Fibroblast of lung (primary cell): ENCODE measurements around the gene OGFOD2. TPM values are rescaled to one million over a fixed set of nuclear protein-coding genes. Genes with fewer than 3 reads are reported as not detected.

Source experiments
- DNase-seq, 2 donors: peaks; one replicate each; pipeline versions ENCODE4 v3.0.0 to v3.0.0-alpha.2; 2010; ENCODE audit warnings: low read depth in 2 of 2
- H2AFZ ChIP-seq: 2 replicates; pipeline ENCODE4 v1.5.1; 2012; ENCODE audit warnings: low read length, control low read depth, inconsistent platforms
- H3K27ac ChIP-seq: 2 replicates; pipeline ENCODE4 v1.5.1; 2011; ENCODE audit warnings: low read length, control low read depth; ENCODE audit not compliant: insufficient read depth
- H3K27me3 ChIP-seq: 2 replicates; pipeline ENCODE4 v1.5.1; 2011; ENCODE audit warnings: mild to moderate bottlenecking, low read length; ENCODE audit not compliant: control insufficient read depth, insufficient read depth
- H3K36me3 ChIP-seq: 2 replicates; pipeline ENCODE4 v1.5.1; 2011; ENCODE audit warnings: low read length; ENCODE audit not compliant: control insufficient read depth, insufficient read depth
- H3K4me1 ChIP-seq: 2 replicates; pipeline ENCODE4 v1.5.1; 2011; ENCODE audit warnings: low read length; ENCODE audit not compliant: control insufficient read depth, insufficient read depth; ENCODE audit errors: extremely low read depth
- H3K4me2 ChIP-seq: 2 replicates; pipeline ENCODE4 v1.5.1; 2011; ENCODE audit warnings: low read length, control low read depth; ENCODE audit not compliant: insufficient read depth; ENCODE audit errors: extremely low read depth
- H3K4me3 ChIP-seq, 4 experiments: fragments of 200-600 bp in 1 of 4; sonication (generic) in 1 of 4; replicated peaks in 1 of 4; 2 replicates each; pipeline ENCODE4 v1.5.1; 2011 to 2016; ENCODE audit warnings: low read length in 4 of 4, low read depth in 3 of 4, mild to moderate bottlenecking in 3 of 4, control low read depth in 2 of 4, inconsistent platforms in 1 of 4, mixed read lengths in 1 of 4; ENCODE audit not compliant: insufficient read depth in 1 of 4; ENCODE audit errors: control extremely low read depth in 1 of 4
- H3K79me2 ChIP-seq: 2 replicates; pipeline ENCODE4 v1.5.1; 2012; ENCODE audit warnings: mild to moderate bottlenecking, low read length, inconsistent platforms; ENCODE audit not compliant: control insufficient read depth, insufficient read depth
- H3K9ac ChIP-seq: 2 replicates; pipeline ENCODE4 v1.5.1; 2011; ENCODE audit warnings: mild to moderate bottlenecking, low read length, control low read depth; ENCODE audit not compliant: insufficient read depth
- H3K9me3 ChIP-seq: 2 replicates; pipeline ENCODE4 v1.5.1; 2012; ENCODE audit warnings: low read depth, low read length; ENCODE audit not compliant: control insufficient read depth, insufficient read depth
- H4K20me1 ChIP-seq: 2 replicates; pipeline ENCODE4 v1.5.1; 2011; ENCODE audit warnings: low read length; ENCODE audit not compliant: control insufficient read depth, insufficient read depth; ENCODE audit errors: extremely low read depth
- CTCF ChIP-seq, 2 donors: IDR thresholded peaks in 1 of 2; conservative IDR thresholded peaks in 1 of 2; 1 replicate in 1 of 2; 2 replicates in 1 of 2; pipeline ENCODE4 v1.5.1; 2011 to 2012; ENCODE audit warnings: low read length in 2 of 2, control low read depth in 1 of 2, inconsistent platforms in 1 of 2, low read depth in 1 of 2, mild to moderate bottlenecking in 1 of 2
- EZH2 ChIP-seq: IDR thresholded peaks from 2 replicates; pipeline ENCODE4 v1.5.1; 2012; ENCODE audit warnings: low read length, control low read depth, mild to moderate bottlenecking; ENCODE audit errors: missing control alignments
- polyA plus RNA-seq, 2 donors: library from polyadenylated mRNA; depleted of rRNA in 1 of 2; stranded (reverse) in 1 of 2; unstranded in 1 of 2; fragments of >200 nt; gene quantifications; 2 replicates each; pipeline ENCODE4 v1.2.1, GENCODE V29; 2011 to 2012; ENCODE audit warnings: missing spikeins in 1 of 2
- total RNA-seq: library from RNA; depleted of rRNA; stranded (reverse); fragments of >200 nt; gene quantifications from 2 replicates; pipeline ENCODE4 v1.2.1, GENCODE V29; 2014

The OGFOD2 gene
- total and polyA plus RNA-seq, 2 donors (not counting 1 experiment from before 2014, with no cell fraction given), result 5.2 to 9.6 TPM

DNA sequence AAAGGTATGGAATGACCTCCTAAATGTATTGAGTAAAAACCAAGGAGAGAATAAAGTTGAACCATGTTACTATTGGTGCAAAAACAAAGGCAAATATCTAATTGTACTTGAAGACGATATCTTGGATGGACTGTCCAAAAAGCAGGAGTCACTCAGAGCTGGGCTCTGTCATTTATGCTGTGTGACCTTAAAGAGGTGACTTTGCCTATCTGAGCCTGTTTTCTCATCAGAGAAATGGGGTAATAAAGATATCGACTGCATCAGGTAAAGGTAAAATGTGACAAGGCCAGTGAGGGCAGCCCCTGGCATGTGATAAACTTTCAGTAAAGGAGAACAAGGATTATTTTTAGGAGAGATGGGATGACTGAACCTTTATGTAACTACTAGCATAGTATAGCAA lies 6.9 kb upstream of the OGFOD2 start:
- Histone ChIP-seq H3K9ac (no peak overlapping the region), H3K9me3 (no peaks in the 10 kb centered on the region), H3K36me3 (no peaks in the 10 kb centered on the region), H4K20me1 (no peaks in the 10 kb centered on the region), H3K4me1 (peaks cover 7% of the 10 kb centered on the region), H3K27ac (no peak overlapping the region), H3K79me2 (no peaks in the 10 kb centered on the region), H2AFZ (no peak overlapping the region), H3K4me3 (no peak overlapping the region), H3K27me3 (no peaks in the 10 kb centered on the region), H3K4me2 (no peak overlapping the region)
- DNase-seq, result no peak
- TF ChIP-seq CTCF (conservative IDR thresholded peaks at IDR 0.05 in 1 of 2, IDR thresholded peaks at IDR 0.05 in 1 of 2; ENCODE audit: low read depth in 1 of 2, low read length in 2 of 2), result no peak
- no peak for TF ChIP-seq EZH2

DNA sequence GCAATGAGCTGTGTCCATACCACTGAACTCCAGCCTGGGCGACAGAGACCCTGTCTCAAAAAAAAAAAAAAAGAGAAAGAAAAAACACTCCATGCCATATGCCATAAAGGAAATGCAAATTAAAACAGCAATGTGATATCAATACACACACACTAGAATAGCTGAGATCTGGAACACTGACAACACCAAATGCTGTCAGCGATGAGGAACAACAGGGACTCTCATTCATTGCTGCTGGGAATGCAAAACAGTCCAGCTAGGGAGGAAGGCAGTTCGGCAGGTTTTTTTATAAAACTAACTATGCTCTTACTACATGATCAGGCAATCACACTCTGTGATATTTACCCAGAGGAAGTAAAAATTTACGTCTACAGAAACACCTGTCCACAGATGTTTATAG lies 5.4 kb upstream of the OGFOD2 start:
- Histone ChIP-seq H3K27me3 (no peaks in the 10 kb centered on the region), H3K9ac (no peak overlapping the region), H2AFZ (no peak overlapping the region), H3K79me2 (no peaks in the 10 kb centered on the region), H3K27ac (no peak overlapping the region), H4K20me1 (no peaks in the 10 kb centered on the region), H3K4me3 (no peak overlapping the region), H3K4me2 (no peak overlapping the region), H3K4me1 (peaks cover 7% of the 10 kb centered on the region), H3K36me3 (no peaks in the 10 kb centered on the region), H3K9me3 (no peaks in the 10 kb centered on the region)
- no peak for TF ChIP-seq CTCF (conservative IDR thresholded peaks at IDR 0.05 in 1 of 2, IDR thresholded peaks at IDR 0.05 in 1 of 2; ENCODE audit: low read depth in 1 of 2, low read length in 2 of 2)
- TF ChIP-seq EZH2, result no peak
- DNase-seq, result no peak

DNA sequence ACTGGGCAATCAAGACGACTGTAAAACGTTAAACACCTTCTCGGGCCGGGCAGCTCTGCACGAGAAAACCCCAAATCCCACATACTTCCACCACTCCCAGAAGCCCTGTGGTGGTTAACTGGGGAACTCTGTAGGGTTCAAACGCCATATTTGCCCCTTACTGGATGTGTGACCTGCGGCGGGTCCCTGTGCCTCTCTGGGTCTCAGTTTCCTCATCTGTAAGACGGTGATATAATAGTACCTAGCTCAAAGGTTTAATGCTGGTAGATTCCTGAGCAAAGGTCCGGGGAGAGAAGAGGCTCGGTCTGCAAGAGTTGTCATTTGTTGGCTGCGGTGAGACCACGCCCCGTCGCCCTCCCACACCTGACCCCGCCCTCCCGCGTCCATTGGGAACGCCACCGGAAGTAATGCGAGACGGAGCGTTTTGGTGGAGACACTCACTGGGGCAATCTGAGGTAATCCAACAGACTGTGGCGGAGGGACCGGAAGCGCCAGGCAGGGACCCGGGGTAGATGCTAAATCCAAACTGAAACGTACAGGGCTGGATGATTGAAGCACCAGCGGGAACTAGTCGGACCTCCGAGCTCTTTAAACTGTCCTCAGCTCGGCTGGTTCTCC lies 661 bp upstream of the OGFOD2 start:
- Histone ChIP-seq H3K27me3 (no peaks in the 10 kb centered on the region), H3K4me3 (peak overlapping the region; percentile 50 to 97 (median 84)), H3K9ac (peak overlapping the region; percentile 77), H2AFZ (peak overlapping the region; percentile 81), H4K20me1 (no peaks in the 10 kb centered on the region), H3K79me2 (peaks cover 13% of the 10 kb centered on the region), H3K4me1 (peaks cover 10% of the 10 kb centered on the region), H3K4me2 (peak overlapping the region; percentile 67), H3K36me3 (peaks cover 8% of the 10 kb centered on the region), H3K9me3 (no peaks in the 10 kb centered on the region), H3K27ac (peak overlapping the region; percentile 97)
- peak; percentile 98 to 99 for DNase-seq
- TF ChIP-seq CTCF (conservative IDR thresholded peaks at IDR 0.05 in 1 of 2, IDR thresholded peaks at IDR 0.05 in 1 of 2; ENCODE audit: low read depth in 1 of 2, low read length in 2 of 2) (no peak), EZH2 (no peak)
